UCSD-AML1 (cell line): ENCODE results near the gene GRAPL.
"Not testable (repeated sequence)": the region's sequence is repeated elsewhere in the genome, so short reads cannot be mapped to it uniquely, and the experiment has no call there.

Experiments used
- DNase-seq: peaks from one replicate; lab custom pipeline; 2025; ENCODE audit not compliant: unreplicated experiment; lab: John Stamatoyannopoulos, UW

GRAPL gene

DNA sequence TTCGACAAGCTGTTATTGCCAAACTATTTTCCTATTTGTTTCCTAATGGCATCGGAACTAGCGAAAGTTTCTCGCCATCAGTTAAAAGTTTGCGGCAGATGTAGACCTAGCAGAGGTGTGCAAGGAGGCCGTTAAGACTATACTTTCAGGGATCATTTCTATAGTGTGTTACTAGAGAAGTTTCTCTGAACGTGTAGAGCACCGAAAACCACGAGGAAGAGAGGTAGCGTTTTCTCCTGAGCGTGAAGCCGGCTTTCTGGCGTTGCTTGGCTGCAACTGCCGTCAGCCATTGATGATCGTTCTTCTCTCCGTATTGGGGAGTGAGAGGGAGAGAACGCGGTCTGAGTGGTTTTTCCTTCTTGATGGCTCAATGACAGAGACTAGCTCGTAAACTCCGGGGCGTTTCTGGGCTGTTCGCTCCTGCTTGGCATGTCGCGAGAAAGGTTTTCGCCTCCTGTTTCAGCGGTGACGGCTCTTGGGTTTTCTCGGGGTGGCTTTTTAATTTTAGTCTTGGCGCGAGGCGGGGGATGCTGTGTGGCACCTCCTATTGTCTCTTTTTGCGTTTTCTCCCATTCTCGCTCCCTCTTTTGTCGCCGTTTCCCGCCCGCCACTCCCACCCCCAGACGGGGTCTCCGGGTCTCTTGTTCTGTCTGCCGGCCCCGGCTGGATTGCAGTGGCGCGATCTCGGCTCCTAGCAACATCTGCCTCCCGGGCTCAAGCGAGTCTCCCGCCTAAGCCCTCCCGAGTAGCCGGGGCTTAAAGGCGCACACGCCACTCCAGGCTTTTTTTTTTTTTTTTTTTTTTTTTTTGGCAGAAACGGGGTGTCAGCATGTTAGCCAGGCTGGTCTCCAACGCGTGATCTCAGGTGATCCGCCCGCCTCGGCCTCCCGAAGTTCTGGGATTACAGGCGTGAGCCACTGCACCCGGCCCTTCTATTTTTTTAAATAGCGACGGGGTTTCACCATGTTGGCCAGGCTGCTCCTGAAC is 60.8 kb downstream of the GRAPL start:
- not testable (repeated sequence) for DNase-seq

DNA sequence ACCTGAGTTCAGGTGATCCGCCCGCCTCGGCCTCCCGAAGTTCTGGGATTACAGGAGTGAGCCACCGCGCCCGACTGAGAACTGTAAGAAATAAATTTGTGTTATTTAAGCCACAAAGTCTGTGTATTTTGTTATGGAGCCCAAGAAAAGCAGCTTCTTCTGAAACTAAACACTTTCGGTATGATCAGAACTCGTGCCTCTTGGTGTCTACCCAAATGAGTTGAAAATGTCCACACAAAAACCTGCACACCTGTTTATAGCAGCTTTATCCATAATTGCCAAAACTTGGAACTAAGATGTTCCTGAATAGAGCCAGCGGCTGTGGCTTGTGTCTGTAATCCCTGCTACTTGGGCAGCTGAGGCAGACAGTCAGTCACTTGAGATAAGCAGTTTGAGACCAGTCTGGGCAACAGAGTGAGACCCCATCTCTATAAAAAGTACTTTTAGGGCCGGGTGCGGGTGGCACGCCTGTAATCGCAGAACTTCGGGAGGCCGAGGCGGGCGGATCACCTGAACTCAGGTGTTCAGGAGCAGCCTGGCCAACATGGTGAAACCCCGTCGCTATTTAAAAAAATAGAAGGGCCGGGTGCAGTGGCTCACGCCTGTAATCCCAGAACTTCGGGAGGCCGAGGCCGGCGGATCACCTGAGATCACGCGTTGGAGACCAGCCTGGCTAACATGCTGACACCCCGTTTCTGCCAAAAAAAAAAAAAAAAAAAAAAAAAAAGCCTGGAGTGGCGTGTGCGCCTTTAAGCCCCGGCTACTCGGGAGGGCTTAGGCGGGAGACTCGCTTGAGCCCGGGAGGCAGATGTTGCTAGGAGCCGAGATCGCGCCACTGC is 61.7 kb downstream of the GRAPL start:
- not testable (repeated sequence) for DNase-seq

DNA sequence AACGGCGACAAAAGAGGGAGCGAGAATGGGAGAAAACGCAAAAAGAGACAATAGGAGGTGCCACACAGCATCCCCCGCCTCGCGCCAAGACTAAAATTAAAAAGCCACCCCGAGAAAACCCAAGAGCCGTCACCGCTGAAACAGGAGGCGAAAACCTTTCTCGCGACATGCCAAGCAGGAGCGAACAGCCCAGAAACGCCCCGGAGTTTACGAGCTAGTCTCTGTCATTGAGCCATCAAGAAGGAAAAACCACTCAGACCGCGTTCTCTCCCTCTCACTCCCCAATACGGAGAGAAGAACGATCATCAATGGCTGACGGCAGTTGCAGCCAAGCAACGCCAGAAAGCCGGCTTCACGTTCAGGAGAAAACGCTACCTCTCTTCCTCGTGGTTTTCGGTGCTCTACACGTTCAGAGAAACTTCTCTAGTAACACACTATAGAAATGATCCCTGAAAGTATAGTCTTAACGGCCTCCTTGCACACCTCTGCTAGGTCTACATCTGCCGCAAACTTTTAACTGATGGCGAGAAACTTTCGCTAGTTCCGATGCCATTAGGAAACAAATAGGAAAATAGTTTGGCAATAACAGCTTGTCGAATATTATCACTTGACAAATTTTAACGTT is 62.5 kb downstream of the GRAPL start:
- not testable (repeated sequence) for DNase-seq

DNA sequence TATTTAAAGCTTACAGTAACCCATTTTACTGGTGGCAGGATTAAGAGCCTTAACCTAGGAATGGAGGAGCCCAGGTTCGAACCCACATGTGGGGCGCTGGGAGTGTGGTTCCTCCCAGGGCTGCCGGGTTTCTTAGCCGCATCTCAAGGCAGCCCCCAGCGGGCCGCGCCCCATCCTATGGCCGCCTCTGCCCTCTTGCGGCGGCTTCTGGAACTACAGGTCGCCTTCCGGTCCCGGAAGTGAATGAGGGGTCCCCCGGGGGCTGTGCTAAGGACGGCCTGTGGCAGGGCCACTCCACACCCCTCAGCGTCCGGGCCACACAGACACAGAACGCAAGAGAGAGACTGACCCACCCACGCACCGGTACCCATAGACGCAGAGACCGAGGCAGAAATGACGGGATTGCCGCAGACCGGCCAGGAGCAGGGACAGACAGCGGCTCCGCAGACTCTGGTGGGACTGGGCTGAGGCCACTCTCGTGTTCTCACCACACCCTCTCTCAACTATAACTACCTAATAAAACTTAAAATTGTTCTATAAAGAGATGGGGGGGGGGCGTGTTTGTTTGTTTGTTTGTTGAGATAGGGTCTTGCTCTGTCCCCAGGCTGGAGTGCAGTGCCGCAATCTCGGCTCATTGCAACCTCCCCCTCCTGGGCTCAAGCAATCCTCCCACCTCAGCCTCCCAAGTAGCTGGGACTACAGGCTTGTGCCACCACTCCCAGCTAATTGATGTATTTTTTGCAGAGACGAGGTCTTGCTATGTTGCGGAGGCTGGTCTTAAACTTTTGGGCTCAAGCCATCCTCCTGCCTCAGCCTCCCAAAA is 69.2 kb downstream of the GRAPL start:
- DNase-seq, result not testable (repeated sequence)

DNA sequence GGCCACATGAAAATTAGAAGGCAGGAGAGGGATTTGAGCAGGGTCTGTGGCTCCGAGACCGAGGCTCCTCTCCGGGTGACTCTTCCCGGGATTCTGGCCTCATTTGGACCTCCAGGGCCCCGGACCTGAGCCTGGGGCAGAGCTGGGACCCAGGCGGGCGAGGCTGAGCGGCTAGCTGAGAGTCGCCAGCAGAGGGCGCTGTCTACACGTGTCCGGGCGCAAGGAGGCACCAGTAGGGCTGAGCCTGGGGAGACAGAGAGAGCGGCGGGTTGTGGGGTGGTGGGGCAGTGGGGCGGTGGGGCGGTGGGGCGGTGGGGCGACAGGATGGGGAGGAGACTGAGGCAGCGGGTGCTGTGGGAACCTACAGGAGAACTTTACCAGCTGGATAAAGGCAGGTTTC is 75.1 kb downstream of the GRAPL start:
- DNase-seq, result not testable (repeated sequence)

DNA sequence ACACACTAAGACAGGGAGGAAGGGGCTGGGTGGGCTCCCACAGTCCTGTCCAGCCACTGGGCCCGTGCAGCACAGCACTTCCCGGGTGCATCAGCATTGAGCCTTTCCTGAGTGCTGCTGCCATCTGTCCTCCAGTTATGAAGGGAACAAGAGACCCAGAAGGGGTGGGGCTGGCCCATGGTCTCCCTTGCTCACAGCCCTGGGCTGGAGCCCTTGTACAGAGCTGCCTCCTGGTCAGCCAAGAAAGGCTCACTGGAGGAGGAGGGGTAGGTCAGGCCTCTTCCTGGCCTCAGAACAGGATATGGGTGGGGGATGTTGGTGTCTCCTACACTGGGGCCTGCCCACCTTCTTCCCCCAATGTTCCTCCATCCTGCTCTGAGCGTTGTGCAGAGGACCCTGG is 76.0 kb downstream of the GRAPL start:
- DNase-seq, result not testable (repeated sequence)
